Liver (tissue), 3 donors: ENCODE results near the gene ECT2.

Source experiments
- GABPA ChIP-seq, 2 donors: IDR thresholded peaks in 1 of 2; conservative IDR thresholded peaks in 1 of 2; 2 replicates each; pipeline ENCODE4 v1.6.1; 2016; ENCODE audit warnings: antibody characterized with exemption in 2 of 2, mild to moderate bottlenecking in 1 of 2, moderate library complexity in 1 of 2
- HNF4A ChIP-seq, 2 donors: conservative IDR thresholded peaks; 2 replicates each; pipeline ENCODE4 v1.6.1; 2016; ENCODE audit warnings: antibody characterized with exemption in 2 of 2, mild to moderate bottlenecking in 2 of 2
- NR2F2 ChIP-seq: IDR thresholded peaks from 2 replicates; pipeline ENCODE4 v1.6.1; 2016; ENCODE audit warnings: antibody characterized with exemption
- RAD21 ChIP-seq, 2 donors: IDR thresholded peaks; 2 replicates each; pipeline ENCODE4 v1.6.1; 2016; ENCODE audit warnings: antibody characterized with exemption in 2 of 2, mild to moderate bottlenecking in 2 of 2
- REST ChIP-seq: IDR thresholded peaks from 2 replicates; pipeline ENCODE4 v1.6.1; 2016; ENCODE audit warnings: antibody characterized with exemption, mild to moderate bottlenecking
- TAF1 ChIP-seq: conservative IDR thresholded peaks from 2 replicates; pipeline ENCODE4 v1.6.1; 2016; ENCODE audit warnings: antibody characterized with exemption, mild to moderate bottlenecking
- YY1 ChIP-seq: IDR thresholded peaks from 2 replicates; pipeline ENCODE4 v1.6.1; 2016; ENCODE audit warnings: antibody characterized with exemption, mild to moderate bottlenecking
- TF ChIP-seq, protein P1 (sequence below): fragments of 150-350 bp; IDR thresholded peaks from 2 replicates; pipeline ENCODE4 v1.5.1; 2017; ENCODE audit warnings: improper control_type of control experiment, low read depth, low read length; ENCODE audit not compliant: missing input control
- TF ChIP-seq, protein P2 (sequence below): IDR thresholded peaks from 2 replicates; pipeline ENCODE4 v1.6.1; 2016; ENCODE audit warnings: antibody characterized with exemption
- TF ChIP-seq, protein P3 (sequence below): IDR thresholded peaks from 2 replicates; pipeline ENCODE4 v1.6.1; 2016; ENCODE audit warnings: antibody characterized with exemption
- donor health status: healthy.
- donor health status: healthy.

DNA sequence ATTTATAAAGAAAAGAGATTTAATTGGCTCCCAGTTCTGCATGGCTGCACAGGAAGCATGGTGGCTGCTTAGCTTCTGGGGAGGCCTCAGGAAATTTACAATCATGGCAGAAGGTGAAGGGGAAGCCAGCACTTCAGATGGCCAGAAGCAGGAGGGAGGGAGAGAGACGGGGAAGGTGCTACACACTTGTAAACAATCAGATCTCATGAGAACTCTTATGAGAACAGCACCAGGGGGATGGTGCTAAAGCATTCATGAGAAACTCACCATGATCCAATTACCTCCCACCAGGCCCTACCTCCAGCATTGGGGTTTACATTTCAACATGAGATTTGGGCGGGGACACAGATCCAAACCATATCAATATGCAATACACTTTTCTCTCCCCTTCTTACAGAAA is 73.7 kb downstream of the ECT2 start:
- TF ChIP-seq, protein P1, sequence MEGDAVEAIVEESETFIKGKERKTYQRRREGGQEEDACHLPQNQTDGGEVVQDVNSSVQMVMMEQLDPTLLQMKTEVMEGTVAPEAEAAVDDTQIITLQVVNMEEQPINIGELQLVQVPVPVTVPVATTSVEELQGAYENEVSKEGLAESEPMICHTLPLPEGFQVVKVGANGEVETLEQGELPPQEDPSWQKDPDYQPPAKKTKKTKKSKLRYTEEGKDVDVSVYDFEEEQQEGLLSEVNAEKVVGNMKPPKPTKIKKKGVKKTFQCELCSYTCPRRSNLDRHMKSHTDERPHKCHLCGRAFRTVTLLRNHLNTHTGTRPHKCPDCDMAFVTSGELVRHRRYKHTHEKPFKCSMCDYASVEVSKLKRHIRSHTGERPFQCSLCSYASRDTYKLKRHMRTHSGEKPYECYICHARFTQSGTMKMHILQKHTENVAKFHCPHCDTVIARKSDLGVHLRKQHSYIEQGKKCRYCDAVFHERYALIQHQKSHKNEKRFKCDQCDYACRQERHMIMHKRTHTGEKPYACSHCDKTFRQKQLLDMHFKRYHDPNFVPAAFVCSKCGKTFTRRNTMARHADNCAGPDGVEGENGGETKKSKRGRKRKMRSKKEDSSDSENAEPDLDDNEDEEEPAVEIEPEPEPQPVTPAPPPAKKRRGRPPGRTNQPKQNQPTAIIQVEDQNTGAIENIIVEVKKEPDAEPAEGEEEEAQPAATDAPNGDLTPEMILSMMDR: no peak
- TF ChIP-seq YY1 (no peak), TAF1 (no peak), RAD21 (IDR thresholded peaks at IDR 0.05) (no peak), NR2F2 (no peak), GABPA (IDR thresholded peaks at IDR 0.05 in 1 of 2, conservative IDR thresholded peaks at IDR 0.05 in 1 of 2) (no peak), REST (no peak), HNF4A (conservative IDR thresholded peaks at IDR 0.05) (no peak)
- TF ChIP-seq, protein P2, sequence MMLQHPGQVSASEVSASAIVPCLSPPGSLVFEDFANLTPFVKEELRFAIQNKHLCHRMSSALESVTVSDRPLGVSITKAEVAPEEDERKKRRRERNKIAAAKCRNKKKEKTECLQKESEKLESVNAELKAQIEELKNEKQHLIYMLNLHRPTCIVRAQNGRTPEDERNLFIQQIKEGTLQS: no peak
- TF ChIP-seq, protein P3, sequence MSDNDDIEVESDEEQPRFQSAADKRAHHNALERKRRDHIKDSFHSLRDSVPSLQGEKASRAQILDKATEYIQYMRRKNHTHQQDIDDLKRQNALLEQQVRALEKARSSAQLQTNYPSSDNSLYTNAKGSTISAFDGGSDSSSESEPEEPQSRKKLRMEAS: no peak
